Measurements from ENCODE around the gene ZRANB3. TPM values are rescaled to one million over a fixed set of nuclear protein-coding genes. Genes with fewer than 3 reads are reported as not detected.

Gene ZRANB3
- total and polyA plus RNA-seq, 7 experiments from 2014 or later = 4.7 to 7.4 (median 5.6) TPM

DNA sequence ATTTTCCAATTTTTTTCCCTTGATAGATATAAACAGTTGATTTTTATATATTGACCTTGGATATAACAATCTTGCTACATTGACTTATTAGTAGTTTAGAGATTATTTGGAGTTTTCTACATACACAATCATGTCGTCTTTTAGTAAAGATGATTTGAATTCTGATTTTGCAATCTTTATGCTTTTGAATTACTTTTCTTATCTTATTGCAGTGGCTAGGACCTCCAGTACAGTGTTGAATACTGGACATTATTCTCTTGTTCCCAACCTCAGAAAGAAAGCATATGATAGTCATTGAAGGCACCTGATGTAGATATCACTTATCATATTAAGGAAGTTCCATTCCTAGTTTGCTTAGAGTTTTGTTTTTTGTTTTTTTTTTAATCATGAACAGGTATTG, 388.7 kb downstream of the ZRANB3 start:
- H3K36me3 ChIP-seq (ENCODE audit: control insufficient read depth in 2 of 3, insufficient read depth in 3 of 3, low read length in 3 of 3) = peaks cover 0 to 54% (median 7%) of the 10 kb centered on the region in 3 experiments
- no peak overlapping the region for H3K4me3 ChIP-seq (ENCODE audit: low read length)
- no peak overlapping the region for H3K4me3 Mint-ChIP-seq
- no peak overlapping the region for H3K27ac Mint-ChIP-seq
- ChIA-PET CTCF (no interaction called here), POLR2A (no interaction called here)
- no peak for DNase-seq
- no peak overlapping the region for H3K27ac ChIP-seq (ENCODE audit: low read depth, low read length)
- no peak for ATAC-seq
- intact Hi-C loops (cut with micrococcal nuclease) = loop anchor here in 1 of 2 donors (10.0 kb wide), 1 partner anchor 572 kb away; no protein-coding TSS in a partner anchor
- no peaks in the 10 kb centered on the region for H3K27me3 Mint-ChIP-seq
- H3K9me3 Mint-ChIP-seq = peaks cover 0 to 29% (median 12%) of the 10 kb centered on the region in 11 donors
- no peaks in the 10 kb centered on the region for H3K27me3 ChIP-seq (ENCODE audit: control insufficient read depth in 2 of 2, insufficient read depth in 2 of 2, low read length in 2 of 2)
- H3K4me1 ChIP-seq (ENCODE audit: control insufficient read depth in 2 of 2, insufficient read depth in 2 of 2, low read length in 2 of 2) = no peaks in the 10 kb centered on the region
- H3K9me3 ChIP-seq (ENCODE audit: control insufficient read depth in 2 of 3, low read length in 3 of 3) = peaks cover 0 to 4% (median 4%) of the 10 kb centered on the region in 3 experiments
- peaks cover 15 to 72% (median 61%) of the 10 kb centered on the region in 5 donors for H3K36me3 Mint-ChIP-seq
- peaks cover 0 to 20% (median 5%) of the 10 kb centered on the region in 7 donors for H3K4me1 Mint-ChIP-seq

DNA sequence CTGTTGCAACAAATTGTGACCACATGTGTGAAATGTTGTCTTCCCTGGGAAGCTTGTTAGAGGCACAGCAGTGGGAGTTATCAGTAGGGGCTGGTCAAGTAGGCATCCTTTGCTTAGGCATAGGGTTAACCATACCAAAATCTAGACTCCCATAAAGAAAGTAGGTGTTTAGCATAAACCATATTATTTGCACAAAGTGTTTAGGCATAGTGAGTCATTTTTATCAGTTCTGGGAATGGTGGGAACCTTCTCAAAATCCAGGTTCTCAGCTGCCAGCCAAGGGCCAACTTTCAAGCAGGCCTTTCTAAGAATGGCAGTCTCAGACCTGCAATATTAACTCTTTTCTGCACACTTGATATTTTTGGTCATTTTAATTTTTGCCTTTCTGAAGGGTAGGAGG, 390.4 kb downstream of the ZRANB3 start:
- peaks cover 0 to 29% (median 12%) of the 10 kb centered on the region in 11 donors for H3K9me3 Mint-ChIP-seq
- Histone ChIP-seq H3K4me1 (ENCODE audit: control insufficient read depth in 2 of 2, insufficient read depth in 2 of 2, low read length in 2 of 2) (no peaks in the 10 kb centered on the region), H3K4me3 (ENCODE audit: low read length) (no peak overlapping the region), H3K27ac (ENCODE audit: low read depth, low read length) (no peak overlapping the region), H3K36me3 (ENCODE audit: control insufficient read depth in 2 of 3, insufficient read depth in 3 of 3, low read length in 3 of 3) (peaks cover 0 to 69% (median 7%) of the 10 kb centered on the region in 3 experiments), H3K9me3 (ENCODE audit: control insufficient read depth in 2 of 3, low read length in 3 of 3) (peaks cover 0 to 4% (median 4%) of the 10 kb centered on the region in 3 experiments), H3K27me3 (ENCODE audit: control insufficient read depth in 2 of 2, insufficient read depth in 2 of 2, low read length in 2 of 2) (no peaks in the 10 kb centered on the region)
- ChIA-PET CTCF (no interaction called here), POLR2A (interaction anchor here (1.4 kb wide), 1 partner anchor 89 kb away, joined by 3 read pairs; the partner anchor contains the start of gene RAB3GAP1)
- peak overlapping the region in 2 of 9 donors; percentile 3 to 21 for H3K27ac Mint-ChIP-seq
- ATAC-seq (no peak), DNase-seq (no peak)
- H3K4me1 Mint-ChIP-seq = peaks cover 0 to 24% (median 5%) of the 10 kb centered on the region in 7 donors
- peaks cover 21 to 83% (median 73%) of the 10 kb centered on the region in 5 donors for H3K36me3 Mint-ChIP-seq
- intact Hi-C loops (cut with micrococcal nuclease) = loop anchor here in 1 of 2 donors (10.0 kb wide), 1 partner anchor 574 kb away; no protein-coding TSS in a partner anchor
- H3K4me3 Mint-ChIP-seq = no peak overlapping the region
- no peaks in the 10 kb centered on the region for H3K27me3 Mint-ChIP-seq

DNA sequence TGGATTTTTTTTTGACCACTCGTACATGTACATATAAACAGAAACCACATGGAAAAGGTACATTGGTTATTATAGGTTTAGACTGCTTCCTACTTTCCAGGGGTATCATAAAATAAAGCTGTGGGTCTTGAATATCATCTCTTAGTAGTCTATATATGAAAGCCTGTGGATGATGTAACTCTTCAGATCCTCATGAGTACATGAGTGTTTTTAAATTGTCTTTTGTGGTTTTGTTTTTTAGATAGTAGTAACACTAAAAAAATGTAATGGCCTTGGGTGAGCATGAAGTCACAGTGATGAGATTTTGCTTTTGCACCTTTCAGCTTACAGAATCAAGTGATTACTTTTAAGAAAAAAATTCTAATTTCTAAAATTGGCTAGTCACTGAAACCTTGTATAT, 398.7 kb downstream of the ZRANB3 start:
- Histone ChIP-seq H3K36me3 (ENCODE audit: control insufficient read depth in 2 of 3, insufficient read depth in 3 of 3, low read length in 3 of 3) (peaks cover 12 to 74% (median 16%) of the 10 kb centered on the region in 3 experiments), H3K27me3 (ENCODE audit: control insufficient read depth in 2 of 2, insufficient read depth in 2 of 2, low read length in 2 of 2) (no peaks in the 10 kb centered on the region), H3K4me1 (ENCODE audit: control insufficient read depth in 2 of 2, insufficient read depth in 2 of 2, low read length in 2 of 2) (no peaks in the 10 kb centered on the region), H3K4me3 (ENCODE audit: low read length) (no peak overlapping the region), H3K9me3 (ENCODE audit: control insufficient read depth in 2 of 3, low read length in 3 of 3) (no peaks in the 10 kb centered on the region), H3K27ac (ENCODE audit: low read depth, low read length) (no peak overlapping the region)
- Mint-ChIP-seq H3K4me3 (no peak overlapping the region), H3K27me3 (no peaks in the 10 kb centered on the region), H3K36me3 (peaks cover 22 to 63% (median 49%) of the 10 kb centered on the region in 5 donors), H3K4me1 (peaks cover 0 to 12% (median 4%) of the 10 kb centered on the region in 7 donors), H3K9me3 (no peaks in the 10 kb centered on the region), H3K27ac (peak overlapping the region in 2 of 9 donors; percentile 16 to 24)
- DNase-seq (no peak), ATAC-seq (no peak)
- ChIA-PET POLR2A (no interaction called here), CTCF (no interaction called here)
- intact Hi-C loops (cut with micrococcal nuclease) = no loop called here

DNA sequence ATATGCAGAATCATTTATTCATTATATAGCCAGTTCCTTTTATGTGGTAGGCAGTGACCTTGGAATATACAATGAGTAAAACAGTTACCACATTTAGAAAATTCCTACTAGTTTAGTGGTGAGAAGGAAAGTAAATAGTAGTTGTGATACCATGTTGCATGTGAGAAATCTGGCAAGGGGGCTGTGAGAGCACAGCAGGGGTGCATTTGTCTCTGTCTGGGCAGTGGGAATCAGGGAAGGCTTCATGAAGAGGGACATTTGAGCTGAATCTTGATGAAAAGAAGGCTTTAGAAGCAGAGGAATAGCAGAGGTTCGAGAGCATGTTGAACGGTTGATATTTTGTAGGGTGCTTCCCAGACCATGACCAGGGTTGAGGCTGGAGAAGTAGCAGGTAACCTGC, 400.3 kb downstream of the ZRANB3 start:
- Mint-ChIP-seq H3K36me3 (peaks cover 23 to 54% (median 44%) of the 10 kb centered on the region in 5 donors), H3K27ac (peak overlapping the region in 5 of 9 donors; percentile 28 to 60 (median 32)), H3K4me1 (peaks cover 0 to 12% (median 3%) of the 10 kb centered on the region in 7 donors), H3K9me3 (no peaks in the 10 kb centered on the region), H3K27me3 (no peaks in the 10 kb centered on the region), H3K4me3 (no peak overlapping the region)
- no peak for DNase-seq
- Histone ChIP-seq H3K9me3 (ENCODE audit: control insufficient read depth in 2 of 3, low read length in 3 of 3) (no peaks in the 10 kb centered on the region), H3K36me3 (ENCODE audit: control insufficient read depth in 2 of 3, insufficient read depth in 3 of 3, low read length in 3 of 3) (peaks cover 12 to 75% (median 22%) of the 10 kb centered on the region in 3 experiments), H3K4me1 (ENCODE audit: control insufficient read depth in 2 of 2, insufficient read depth in 2 of 2, low read length in 2 of 2) (no peaks in the 10 kb centered on the region), H3K4me3 (ENCODE audit: low read length) (no peak overlapping the region), H3K27ac (ENCODE audit: low read depth, low read length) (no peak overlapping the region), H3K27me3 (ENCODE audit: control insufficient read depth in 2 of 2, insufficient read depth in 2 of 2, low read length in 2 of 2) (no peaks in the 10 kb centered on the region)
- ChIA-PET CTCF (no interaction called here), POLR2A (no interaction called here)
- intact Hi-C loops (cut with micrococcal nuclease) = no loop called here
- no peak for ATAC-seq

DNA sequence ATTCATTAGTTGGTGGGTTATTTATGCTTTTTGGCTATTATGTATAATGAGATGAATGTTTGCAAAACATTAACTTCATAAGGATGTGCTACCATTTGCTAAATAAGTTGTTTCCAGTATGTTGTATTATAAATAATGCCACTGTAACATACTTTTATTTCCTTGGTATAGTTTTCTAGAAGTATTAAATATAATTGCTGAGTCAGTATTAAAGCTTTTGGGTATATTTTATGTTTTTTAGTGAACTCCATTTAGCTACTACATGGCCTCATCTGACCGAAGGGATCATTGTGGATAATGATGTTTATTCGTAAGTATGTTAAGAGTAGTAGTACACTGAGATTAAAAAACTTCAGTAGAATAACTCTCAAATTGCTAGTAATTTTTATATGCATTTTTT, 405.1 kb downstream of the ZRANB3 start:
- no peaks in the 10 kb centered on the region for H3K9me3 Mint-ChIP-seq
- intact Hi-C loops (cut with micrococcal nuclease) = no loop called here
- ATAC-seq = no peak

DNA sequence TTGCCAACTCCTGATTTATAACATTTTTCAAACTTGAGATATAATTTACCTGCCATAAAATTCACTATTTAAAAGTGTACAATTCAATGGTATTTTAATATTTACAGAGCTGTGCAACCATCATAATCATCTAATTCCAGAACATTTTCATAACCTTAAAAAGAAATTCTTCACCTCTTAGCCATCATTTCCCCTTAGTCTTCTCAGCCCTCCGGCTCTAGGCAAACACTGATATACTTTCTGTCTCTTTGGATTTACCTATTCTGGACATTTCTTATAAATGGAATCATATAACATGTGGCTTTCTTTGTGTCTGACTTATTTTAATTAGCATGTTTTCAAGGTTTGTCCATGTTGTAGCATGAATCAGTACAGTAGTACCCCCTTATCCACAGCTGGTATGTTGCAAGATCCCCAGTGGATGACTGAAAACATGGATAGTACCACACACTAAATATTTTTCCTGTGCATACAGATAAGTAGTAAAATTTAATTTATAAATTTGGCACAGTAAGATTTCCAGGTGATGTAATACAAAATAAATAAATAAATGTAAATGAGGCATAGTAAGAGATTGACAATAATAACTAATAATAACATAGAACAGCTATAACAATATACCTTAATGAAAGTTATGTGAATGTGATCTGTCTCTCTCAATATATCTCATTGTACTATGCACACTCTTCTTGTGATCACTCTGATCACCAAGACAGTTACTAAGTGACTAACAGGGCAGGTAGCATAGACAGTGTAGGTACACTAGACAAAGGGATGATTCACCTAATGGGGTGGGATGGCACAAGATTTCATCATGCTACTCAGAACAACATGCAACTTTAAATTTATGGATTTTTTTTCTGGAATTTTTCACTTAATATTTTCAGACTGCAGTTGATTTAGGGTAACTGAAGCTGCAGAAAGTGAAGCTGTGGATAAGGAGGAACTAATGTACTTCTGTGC, 405.8 kb downstream of the ZRANB3 start:
- no peak overlapping the region for H3K27ac ChIP-seq (ENCODE audit: low read depth, low read length)
- POLR2A ChIA-PET = no interaction called here
- intact Hi-C loops (cut with micrococcal nuclease) = no loop called here
- H3K27me3 ChIP-seq (ENCODE audit: control insufficient read depth in 2 of 2, insufficient read depth in 2 of 2, low read length in 2 of 2) = no peaks in the 10 kb centered on the region
- H3K9me3 ChIP-seq (ENCODE audit: control insufficient read depth in 2 of 3, low read length in 3 of 3) = no peaks in the 10 kb centered on the region
- ATAC-seq (no peak), DNase-seq (no peak)
- H3K36me3 ChIP-seq (ENCODE audit: control insufficient read depth in 2 of 3, insufficient read depth in 3 of 3, low read length in 3 of 3) = peaks cover 0 to 64% (median 18%) of the 10 kb centered on the region in 3 experiments
- CTCF ChIA-PET = no interaction called here
- Mint-ChIP-seq H3K9me3 (no peaks in the 10 kb centered on the region), H3K4me1 (peaks cover 0 to 4% (median 0%) of the 10 kb centered on the region in 7 donors), H3K27ac (peak overlapping the region in 2 of 9 donors; percentile 33 to 43), H3K36me3 (peaks cover 16 to 42% (median 26%) of the 10 kb centered on the region in 5 donors), H3K27me3 (no peaks in the 10 kb centered on the region), H3K4me3 (no peak overlapping the region)
- H3K4me1 ChIP-seq (ENCODE audit: control insufficient read depth in 2 of 2, insufficient read depth in 2 of 2, low read length in 2 of 2) = no peaks in the 10 kb centered on the region
- H3K4me3 ChIP-seq (ENCODE audit: low read length) = no peak overlapping the region

More for the DNA sequence above, 405.1 kb downstream of the ZRANB3 start:
- Mint-ChIP-seq H3K27me3 (no peaks in the 10 kb centered on the region), H3K27ac (no peak overlapping the region), H3K4me3 (no peak overlapping the region), H3K4me1 (peaks cover 0 to 5% (median 0%) of the 10 kb centered on the region in 7 donors), H3K36me3 (peaks cover 15 to 41% (median 30%) of the 10 kb centered on the region in 5 donors)
- Histone ChIP-seq H3K36me3 (ENCODE audit: control insufficient read depth in 2 of 3, insufficient read depth in 3 of 3, low read length in 3 of 3) (peaks cover 0 to 62% (median 18%) of the 10 kb centered on the region in 3 experiments), H3K27ac (ENCODE audit: low read depth, low read length) (no peak overlapping the region), H3K27me3 (ENCODE audit: control insufficient read depth in 2 of 2, insufficient read depth in 2 of 2, low read length in 2 of 2) (no peaks in the 10 kb centered on the region), H3K4me3 (ENCODE audit: low read length) (no peak overlapping the region), H3K4me1 (ENCODE audit: control insufficient read depth in 2 of 2, insufficient read depth in 2 of 2, low read length in 2 of 2) (no peaks in the 10 kb centered on the region), H3K9me3 (ENCODE audit: control insufficient read depth in 2 of 3, low read length in 3 of 3) (no peaks in the 10 kb centered on the region)
- ChIA-PET CTCF (no interaction called here), POLR2A (interaction anchor here (0.7 kb wide), 1 partner anchor 834 kb away, joined by 3 read pairs; no protein-coding TSS in a partner anchor)
- DNase-seq = no peak

All from naive thymus-derived CD4-positive, alpha-beta T cell (primary cell).